Right lobe of liver (tissue), 6 donors: ENCODE results near the gene HOTAIR. TPM values are rescaled to one million over a fixed set of nuclear protein-coding genes. Genes with fewer than 3 reads are reported as not detected.

Experiments
- ATAC-seq, 4 donors: fragments of 200-7000 bp; cut with Tn5 transposase; one replicate each; pipeline ENCODE4 v1.9.1; 2020; ENCODE audit warnings: mild to moderate bottlenecking in 4 of 4, moderate library complexity in 4 of 4
- DNase-seq, 3 donors: peaks; one replicate each; pipeline ENCODE4 v3.0.0-alpha.2; 2020
- H3K27ac ChIP-seq, 3 donors: fragments of 200-600 bp; one replicate each; pipeline ENCODE4 v1.8.0; 2022
- H3K27me3 ChIP-seq, 2 donors: fragments of 200-600 bp; one replicate each; pipeline ENCODE4 v1.8.0; 2022
- H3K36me3 ChIP-seq, 4 donors: fragments of 200-600 bp; sonication (generic) in 1 of 4; one replicate each; pipeline versions ENCODE4 v1.5.1 to v1.8.0; 2017 to 2022; ENCODE audit warnings: control low read depth in 1 of 4
- H3K4me1 ChIP-seq, 4 donors: fragments of 200-600 bp; sonication (generic) in 1 of 4; one replicate each; pipeline versions ENCODE4 v1.5.1 to v1.8.0; 2017 to 2022; ENCODE audit warnings: control low read depth in 1 of 4
- H3K4me3 ChIP-seq, 3 donors: fragments of 200-600 bp; one replicate each; pipeline ENCODE4 v1.8.0; 2022
- H3K9me3 ChIP-seq, 4 donors: fragments of 200-600 bp; sonication (generic) in 1 of 4; one replicate each; pipeline versions ENCODE4 v1.5.1 to v1.8.0; 2017 to 2022; ENCODE audit warnings: control low read depth in 1 of 4
- CTCF ChIP-seq, 4 donors: fragments of 200-600 bp in 3 of 4; fragments of 450-650 bp in 1 of 4; IDR thresholded peaks; one replicate each; pipeline versions ENCODE4 v1.5.1 to v1.8.0; 2016 to 2022; ENCODE audit warnings: antibody characterized with exemption in 4 of 4, mild to moderate bottlenecking in 2 of 4
- POLR2A ChIP-seq: fragments of 450-650 bp; IDR thresholded peaks from one replicate; pipeline ENCODE4 v1.6.1; 2017; ENCODE audit warnings: antibody characterized with exemption, mild to moderate bottlenecking
- WGBS: methylation state at CpG from one replicate; pipeline ENCODE4 v1.1.6; 2018; ENCODE audit warnings: low coverage, low lambda C conversion rate; ENCODE audit not compliant: insufficient coverage; ENCODE audit errors: missing lambda C conversion rate; 5-methylcytosine and 5-hydroxymethylcytosine counted together
- intact Hi-C, 2 donors: fragments of 100-400 bp; cut with DNase I; formaldehyde crosslinking; loops; one replicate each; pipeline versions ENCODE4 v1.11.2 to v1.14.1; 2022
- total RNA-seq, 6 experiments: library from RNA; depleted of rRNA in 2 of 6; stranded (reverse); fragments of >200 nt in 2 of 6; fragmentation: NEBNext Ultra II Directional in 3 of 6; extraction: Animal tissue kit (Norgen Biotek cat#: 25700) in 3 of 6; gene quantifications; one replicate each; pipeline versions ENCODE4 v1.1.0 to v1.2.4, GENCODE V29; 2016 to 2023
- donor health status: DM: no; HTN: yes; CAD: no.
- donor health status: DM: no; HTN: no; CAD: no.
- donor health status: DM: no; HTN: no; CAD: no.
- donor health status: DM: no; HTN: yes; CAD: no.
- donor health status: DM: no; HTN: yes; CAD: no.

The HOTAIR gene
- total RNA-seq, 6 experiments from 2014 or later: not detected

GRCh38 chr12:53972722-53973235, 2.0 kb downstream of the HOTAIR start, which contains the start of gene HOXC11:
Gene HOXC11, plus strand, starts transcription at chr12:53973126. Its CDS starts 116 bp downstream, at chr12:53973242.
- no peak within 1 kb of the TSS for H3K27ac ChIP-seq
- H3K27me3 ChIP-seq: peaks cover 10 to 45% of the 10 kb centered on the region in 2 donors
- no peak within 1 kb of the TSS for H3K4me3 ChIP-seq
- DNase-seq (no peak), ATAC-seq (no peak)
- H3K36me3 ChIP-seq: no peaks in the 10 kb centered on the region
- WGBS: 8% methylated on average over 19 of the region's 21 CpGs
- TF ChIP-seq CTCF (IDR thresholded peaks at IDR 0.05) (no peak), POLR2A (no peak)
- peaks cover 0 to 5% (median 0%) of the 10 kb centered on the region in 4 donors for H3K4me1 ChIP-seq
- intact Hi-C loops: no loop called here
- no peaks in the 10 kb centered on the region for H3K9me3 ChIP-seq

DNA sequence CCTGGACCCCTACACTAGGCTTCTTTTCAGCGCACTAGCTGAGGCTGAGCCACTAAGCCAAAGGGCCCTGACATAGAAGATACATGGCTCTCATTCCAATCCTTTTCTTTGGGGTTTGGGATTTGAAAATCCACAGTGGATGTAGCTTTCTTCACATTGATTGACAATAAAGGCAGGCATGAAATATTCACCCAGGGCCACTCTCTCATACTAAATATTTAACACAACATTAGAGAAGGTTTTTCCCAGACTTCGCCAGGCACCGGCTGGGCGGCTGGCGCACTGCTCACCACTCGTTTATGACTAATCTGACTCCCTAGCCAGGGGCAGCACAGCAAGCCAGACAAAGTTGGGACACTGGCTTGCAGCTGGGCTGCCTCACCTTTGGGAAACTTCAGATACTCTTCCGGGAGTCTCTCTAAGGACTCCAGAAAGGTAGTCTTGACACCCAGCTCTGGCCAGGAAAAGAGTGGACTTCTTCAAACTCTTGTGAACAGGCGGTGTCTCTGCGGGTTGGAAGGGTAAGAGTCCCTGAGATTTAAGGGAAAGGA, 2.5 kb downstream of the HOTAIR start:
- Histone ChIP-seq H3K4me3 (no peak overlapping the region), H3K9me3 (no peaks in the 10 kb centered on the region), H3K4me1 (peaks cover 0 to 5% (median 0%) of the 10 kb centered on the region in 4 donors), H3K36me3 (no peaks in the 10 kb centered on the region), H3K27me3 (peaks cover 10 to 48% of the 10 kb centered on the region in 2 donors), H3K27ac (no peak overlapping the region)
- TF ChIP-seq POLR2A: no peak
- TF ChIP-seq CTCF (IDR thresholded peaks at IDR 0.05): no peak
- DNase-seq (peak in 1 of 3 donors; percentile 13), ATAC-seq (no peak)
- intact Hi-C loops: no loop called here
- 17% methylated on average over 7 of the region's 9 CpGs for WGBS

GRCh38 chr12:53971686-53972085, 3.1 kb downstream of the HOTAIR start:
- no peak overlapping the region for H3K27ac ChIP-seq
- DNase-seq: peak in 1 of 3 donors; percentile 2
- peaks cover 10 to 52% of the 10 kb centered on the region in 2 donors for H3K27me3 ChIP-seq
- H3K4me3 ChIP-seq: no peak overlapping the region
- H3K4me1 ChIP-seq: peaks cover 0 to 5% (median 0%) of the 10 kb centered on the region in 4 donors
- no CpG with 5 or more reads among the region's 2 CpGs for WGBS
- TF ChIP-seq POLR2A (no peak), CTCF (IDR thresholded peaks at IDR 0.05) (no peak)
- H3K9me3 ChIP-seq: no peaks in the 10 kb centered on the region
- no peaks in the 10 kb centered on the region for H3K36me3 ChIP-seq
- ATAC-seq: no peak
- intact Hi-C loops: no loop called here

DNA sequence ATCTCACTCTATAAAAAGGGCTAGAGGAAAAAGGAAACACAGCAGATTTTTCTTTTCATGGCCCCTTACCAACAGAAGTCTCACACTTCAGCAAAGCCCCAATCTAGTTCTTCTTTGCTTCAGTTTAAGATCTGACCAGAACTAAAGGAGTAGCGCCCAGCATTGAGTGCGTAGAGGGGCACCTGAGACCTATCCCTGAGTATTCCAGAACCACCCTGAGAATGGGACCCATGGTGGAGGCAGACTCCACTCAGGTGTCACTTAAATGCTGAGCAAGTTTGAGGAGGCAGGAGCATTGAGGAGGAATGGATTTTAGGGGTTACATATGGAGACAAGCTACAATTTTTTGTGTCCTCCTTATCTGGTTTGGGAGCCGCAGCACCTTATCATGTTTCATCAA, 3.6 kb downstream of the HOTAIR start:
- intact Hi-C loops: no loop called here
- 57% methylated on average over 3 of the region's 3 CpGs for WGBS
- TF ChIP-seq POLR2A (no peak), CTCF (IDR thresholded peaks at IDR 0.05) (no peak)
- Histone ChIP-seq H3K9me3 (no peaks in the 10 kb centered on the region), H3K4me1 (peaks cover 0 to 5% (median 0%) of the 10 kb centered on the region in 4 donors), H3K27me3 (peaks cover 10 to 53% of the 10 kb centered on the region in 2 donors), H3K36me3 (no peaks in the 10 kb centered on the region), H3K4me3 (no peak overlapping the region), H3K27ac (no peak overlapping the region)
- DNase-seq (no peak), ATAC-seq (no peak)
